HG03045 (cell line): ENCODE results near the gene GPR153.
"Not testable (repeated sequence)": the region's sequence is repeated elsewhere in the genome, so short reads cannot be mapped to it uniquely, and the experiment has no call there.

Experiments
- ATAC-seq: cut with Tn5 transposase; IDR thresholded peaks from one replicate; pipeline ENCODE4 v1.9.1; 2021; ENCODE audit warnings: mild to moderate bottlenecking, moderate library complexity; ENCODE audit not compliant: unreplicated experiment

Gene GPR153

DNA sequence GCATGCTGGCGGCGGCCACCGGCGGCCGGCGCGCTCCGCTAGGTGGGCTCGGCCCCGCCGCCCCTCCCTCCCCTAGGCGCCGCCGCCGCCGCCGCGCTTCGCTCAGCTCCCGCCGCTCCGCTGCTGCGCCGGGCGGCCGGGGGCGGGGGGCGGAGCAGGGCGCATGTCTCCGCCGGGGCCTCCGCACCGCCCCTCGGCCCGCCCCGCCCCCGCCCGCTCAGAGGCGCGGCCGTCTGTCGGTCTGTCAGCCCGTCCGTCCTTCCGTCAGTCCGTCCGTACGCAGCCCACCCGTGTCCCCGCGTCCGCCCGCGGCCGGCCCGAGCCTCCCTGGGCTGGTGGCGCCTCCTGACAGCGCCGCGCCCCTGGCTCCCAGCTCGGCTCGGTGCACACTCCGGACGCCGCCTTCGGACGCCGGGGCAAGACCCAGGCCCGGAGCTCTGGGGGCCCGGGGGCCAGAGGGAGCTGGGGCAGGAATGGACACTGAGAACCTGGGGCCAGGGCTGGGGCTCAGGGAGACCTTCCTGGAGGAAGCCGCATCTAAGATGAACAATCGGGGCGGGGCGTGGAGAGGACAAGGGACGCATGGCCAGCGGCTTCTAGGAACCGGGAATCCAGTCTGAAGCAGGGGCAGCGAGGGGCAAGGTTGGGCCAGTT is at the start of gene GPR153:
Gene GPR153 (minus strand): TSS at position 138 of the 654 bp plus-strand sequence. CDS start 6,193 bp downstream, outside the sequence.
- ATAC-seq, result peak; percentile 36

DNA sequence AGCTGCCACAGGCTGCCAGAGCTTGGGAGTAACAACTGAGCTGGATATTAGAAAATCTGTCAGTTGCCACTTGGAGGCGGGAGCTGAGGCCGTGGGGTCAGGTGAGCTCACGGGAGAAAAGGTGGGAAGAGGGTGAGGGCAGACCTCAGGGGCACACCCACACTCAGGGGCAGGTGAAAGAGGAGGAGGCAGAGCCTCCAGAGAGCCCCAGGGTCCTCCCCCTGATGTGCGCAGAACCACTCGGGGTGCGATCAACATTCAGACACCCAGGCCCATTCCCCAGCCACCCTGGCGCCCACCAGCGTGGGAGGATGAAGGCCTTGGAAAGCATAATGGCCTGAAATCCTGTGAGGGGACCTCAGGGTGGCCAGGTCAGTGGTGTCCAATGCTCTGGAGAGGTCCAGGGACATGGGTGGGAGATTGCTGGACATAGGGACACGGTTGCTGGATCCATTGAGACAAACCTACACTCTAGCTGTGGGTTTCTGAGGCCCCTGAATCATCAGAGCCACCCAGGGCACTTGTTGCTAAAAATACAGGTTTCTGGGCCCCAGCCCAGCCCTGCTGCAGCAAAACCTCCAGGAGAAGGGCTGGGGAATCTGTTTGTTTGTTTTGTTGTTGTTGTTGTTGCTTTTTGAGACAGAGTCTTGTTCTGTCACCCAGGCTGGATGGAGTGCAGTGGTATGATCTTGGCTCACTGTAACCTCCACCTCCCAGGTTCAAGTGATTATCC is 49.4 kb upstream of the GPR153 start:
- no peak for ATAC-seq

DNA sequence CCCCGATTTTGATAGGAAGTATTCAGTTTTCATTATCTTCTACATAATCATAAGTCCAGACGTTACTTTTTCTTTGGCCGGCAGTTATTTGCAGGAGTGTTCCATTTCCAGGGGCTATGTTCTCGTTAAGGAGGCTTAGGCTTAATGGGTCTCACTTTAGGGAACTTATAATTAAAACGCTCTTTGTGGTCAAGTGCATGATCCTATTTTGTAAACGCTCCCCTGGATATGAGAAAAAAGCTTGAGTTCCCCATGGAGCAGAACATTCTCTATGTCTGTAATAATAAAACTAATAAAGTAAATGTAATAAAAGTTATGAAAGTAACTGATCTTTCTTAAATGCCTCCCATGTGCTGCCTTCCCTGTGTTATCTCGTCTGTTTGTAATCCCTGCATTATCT is 48.7 kb upstream of the GPR153 start:
- ATAC-seq, result no peak

DNA sequence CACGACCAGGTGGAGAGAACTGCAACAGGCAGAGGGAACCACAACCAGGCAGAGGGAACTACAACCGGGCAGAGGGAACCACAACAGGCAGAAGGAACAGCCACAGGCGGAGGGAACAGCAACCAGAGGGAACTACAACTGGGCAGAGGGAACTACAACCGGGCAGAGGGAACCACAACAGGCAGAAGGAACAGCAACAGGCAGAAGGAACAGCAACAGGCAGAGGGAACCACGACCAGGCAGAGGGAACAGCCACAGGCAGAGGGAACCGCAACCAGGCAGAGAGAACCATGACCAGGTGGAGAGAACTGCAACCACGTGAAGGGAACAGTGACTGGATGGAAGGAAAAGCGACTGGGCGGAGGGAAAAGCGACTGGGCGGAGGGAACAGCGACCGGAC is 47.6 kb upstream of the GPR153 start:
- ATAC-seq, result no peak

- ATAC-seq, result not testable (repeated sequence)
Observed at GRCh38 chr1:6307682-6308081, 46.8 kb upstream of the GPR153 start.

DNA sequence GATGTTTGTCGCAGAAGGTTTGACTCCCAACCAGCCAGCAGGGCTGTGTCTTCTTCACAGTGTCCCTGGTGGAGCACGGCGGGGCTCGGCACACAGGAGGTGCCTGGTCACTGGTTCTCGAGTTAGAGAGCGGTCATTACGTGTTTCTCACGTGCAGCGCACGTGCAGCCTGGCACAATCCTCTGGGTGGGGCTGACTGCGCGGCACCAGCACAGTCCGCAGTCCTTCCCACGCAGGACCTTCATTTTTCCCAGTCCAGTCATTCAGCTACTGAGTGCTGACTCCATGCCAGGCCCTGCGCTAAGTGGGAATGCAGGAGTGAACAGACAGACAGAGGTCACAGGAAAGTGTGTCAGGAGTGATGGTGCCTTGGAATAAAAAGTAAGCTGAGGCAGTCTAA is 46.2 kb upstream of the GPR153 start:
- ATAC-seq, result no peak

GRCh38 chr1:6303397-6304012 is 42.6 kb upstream of the GPR153 start:
- ATAC-seq, result no peak

- ATAC-seq, result no peak
Observed at GRCh38 chr1:6302568-6302967, 41.7 kb upstream of the GPR153 start.

- no peak for ATAC-seq
Observed at GRCh38 chr1:6301526-6301925, 40.6 kb upstream of the GPR153 start.

DNA sequence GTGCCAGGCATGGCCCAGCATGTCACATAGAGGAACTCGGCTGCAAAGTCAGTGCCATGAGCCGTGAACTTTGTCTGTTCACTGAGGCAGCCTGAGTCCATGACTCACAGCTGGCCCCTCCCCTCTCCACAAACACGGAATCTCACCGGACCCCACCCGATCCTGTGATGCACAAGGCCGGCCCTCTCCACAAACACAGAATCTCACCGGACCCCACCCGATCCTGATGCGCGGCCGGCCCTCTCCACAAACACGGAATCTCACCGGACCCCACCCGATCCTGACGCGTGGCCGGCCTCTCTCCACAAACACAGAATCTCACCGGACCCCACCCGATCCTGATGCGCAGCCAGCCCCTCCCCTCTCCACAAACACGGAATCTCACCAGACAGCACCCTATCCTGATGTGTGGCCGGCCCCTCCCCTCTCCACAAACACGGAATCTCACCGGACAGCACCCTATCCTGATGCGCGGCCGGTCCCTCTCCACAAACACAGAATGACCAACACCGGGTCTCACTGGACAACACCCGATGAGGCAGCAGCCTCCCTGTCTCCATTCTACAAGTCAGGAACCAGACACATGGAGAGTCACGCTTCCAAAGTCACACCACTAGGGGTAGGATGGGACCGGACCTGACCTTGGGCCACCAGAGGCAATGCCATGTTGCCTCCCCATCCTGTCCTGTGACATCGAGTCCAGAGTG is 39.6 kb upstream of the GPR153 start:
- no peak for ATAC-seq

GRCh38 chr1:6299557-6300165 is 38.8 kb upstream of the GPR153 start:
- no peak for ATAC-seq

DNA sequence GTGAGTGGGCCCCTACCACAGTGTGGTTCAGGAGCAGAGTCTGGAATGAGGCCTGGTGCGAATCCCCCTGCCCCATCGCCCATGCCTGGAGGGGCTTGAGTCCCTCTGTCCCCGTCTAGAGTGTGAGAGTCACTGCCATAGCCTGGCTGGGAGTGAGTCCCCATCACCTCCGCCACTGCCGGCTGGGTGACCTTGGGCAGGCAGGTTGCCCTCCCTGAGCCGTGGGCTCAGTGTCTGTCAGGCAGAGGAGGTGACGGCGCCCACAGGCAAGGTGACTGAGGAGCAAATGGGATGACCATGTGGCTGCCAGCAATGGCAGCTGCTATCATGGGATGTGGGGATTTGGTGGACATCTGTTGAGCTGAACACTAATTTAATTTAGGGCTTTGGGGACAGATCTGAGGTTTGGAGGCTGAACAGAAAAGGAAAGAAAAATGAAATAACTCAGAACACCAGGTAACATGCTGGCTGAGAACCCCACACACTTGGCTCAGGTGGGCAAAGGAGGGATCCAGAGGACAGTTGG is 38.1 kb upstream of the GPR153 start:
- no peak for ATAC-seq

GRCh38 chr1:6298530-6298929 is 37.6 kb upstream of the GPR153 start:
- ATAC-seq, result no peak

- no peak for ATAC-seq
Observed at GRCh38 chr1:6295910-6296309, 35.0 kb upstream of the GPR153 start.

DNA sequence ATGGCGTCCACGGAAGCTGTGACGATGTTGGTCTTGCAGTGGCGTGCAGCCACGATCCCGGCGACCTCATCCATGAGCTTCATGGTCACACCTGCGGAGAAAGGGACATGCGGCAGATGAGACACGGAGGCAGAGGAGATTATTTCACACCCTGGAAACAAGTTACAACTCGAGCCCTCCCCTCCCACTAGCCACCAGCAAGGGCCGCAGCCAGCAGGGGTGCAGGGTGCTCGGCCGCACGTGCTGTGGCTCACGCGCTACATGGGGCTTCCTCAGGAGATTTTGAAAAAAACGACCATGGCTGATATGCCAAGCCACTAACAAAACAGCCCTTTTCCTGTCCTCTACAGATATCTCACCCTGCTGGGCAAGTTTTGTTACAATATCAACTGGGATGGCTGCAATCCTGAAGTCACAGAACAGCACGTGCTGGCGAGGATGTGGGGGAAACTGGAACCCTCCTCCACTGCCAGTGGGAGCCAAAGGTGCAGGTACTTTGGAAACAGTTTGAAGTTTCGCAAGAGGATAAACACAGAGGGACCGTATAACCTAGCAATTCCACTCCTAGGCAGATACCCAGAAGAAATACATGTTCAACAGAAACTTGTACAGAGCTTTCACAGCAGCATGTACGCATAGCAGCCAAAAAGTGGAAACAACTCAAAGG is 34.1 kb upstream of the GPR153 start:
- no peak for ATAC-seq

DNA sequence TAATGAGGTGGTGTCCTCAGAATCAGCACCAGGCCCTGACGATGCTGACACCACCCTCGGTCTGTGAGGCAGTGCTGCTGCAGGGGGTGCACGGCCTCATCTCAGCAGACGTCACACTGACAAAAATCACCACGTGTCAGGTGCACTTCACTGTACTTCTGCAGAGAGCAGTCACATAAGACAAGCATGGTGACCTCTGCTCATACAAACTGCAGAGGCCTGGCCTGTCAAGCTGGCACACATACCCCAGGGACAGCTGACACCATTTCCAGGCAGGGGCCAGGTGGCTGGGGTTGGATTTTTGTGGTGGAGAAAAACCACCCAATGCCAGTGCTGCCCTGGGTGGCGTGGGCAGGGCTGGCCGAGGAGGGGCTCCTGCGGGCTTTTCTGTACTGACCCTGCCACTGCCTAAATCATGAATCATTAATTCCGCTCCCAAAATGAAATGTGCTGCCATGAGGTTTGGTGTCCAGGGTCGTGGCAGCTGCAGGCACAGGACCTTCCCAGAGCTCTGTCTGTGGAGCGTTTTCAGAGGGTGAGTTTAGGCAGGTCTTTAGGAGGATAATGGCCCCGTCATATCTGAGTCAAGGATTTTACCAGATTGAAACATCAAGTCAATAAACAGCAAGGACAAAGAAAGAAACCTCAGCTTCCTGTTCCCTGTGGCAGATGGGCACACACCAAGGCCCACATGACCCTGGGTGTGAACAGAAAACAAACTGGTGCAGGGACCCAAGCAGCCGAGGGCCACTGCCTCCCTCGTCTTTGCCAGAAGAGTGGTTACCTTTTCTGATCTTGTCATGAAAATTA is 33.4 kb upstream of the GPR153 start:
- no peak for ATAC-seq

GRCh38 chr1:6292102-6292501 is 31.2 kb upstream of the GPR153 start:
- no peak for ATAC-seq

DNA sequence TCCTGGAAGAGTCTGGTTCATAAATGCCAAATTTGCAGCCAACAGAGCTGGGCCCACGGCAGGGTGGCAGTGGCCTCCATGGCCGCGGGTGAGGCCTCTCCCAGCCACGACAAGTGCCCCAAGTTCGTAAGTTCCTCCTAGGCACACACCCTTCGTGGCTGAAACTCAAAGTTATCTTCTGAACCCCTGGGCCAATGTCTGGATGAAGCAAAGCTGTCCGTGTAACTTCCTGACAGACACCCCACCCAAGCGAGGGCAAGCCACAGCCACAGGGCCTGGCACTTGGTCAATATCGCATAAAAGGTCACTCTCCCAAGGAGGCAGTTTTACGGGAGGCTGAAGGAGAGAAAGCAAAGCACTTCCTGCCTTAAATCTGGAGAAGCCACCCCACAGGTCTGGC is 27.8 kb upstream of the GPR153 start:
- no peak for ATAC-seq

GRCh38 chr1:6288026-6288425 is 27.1 kb upstream of the GPR153 start:
- ATAC-seq, result no peak
